ENCODE measurements around the gene RNF5.

DNA sequence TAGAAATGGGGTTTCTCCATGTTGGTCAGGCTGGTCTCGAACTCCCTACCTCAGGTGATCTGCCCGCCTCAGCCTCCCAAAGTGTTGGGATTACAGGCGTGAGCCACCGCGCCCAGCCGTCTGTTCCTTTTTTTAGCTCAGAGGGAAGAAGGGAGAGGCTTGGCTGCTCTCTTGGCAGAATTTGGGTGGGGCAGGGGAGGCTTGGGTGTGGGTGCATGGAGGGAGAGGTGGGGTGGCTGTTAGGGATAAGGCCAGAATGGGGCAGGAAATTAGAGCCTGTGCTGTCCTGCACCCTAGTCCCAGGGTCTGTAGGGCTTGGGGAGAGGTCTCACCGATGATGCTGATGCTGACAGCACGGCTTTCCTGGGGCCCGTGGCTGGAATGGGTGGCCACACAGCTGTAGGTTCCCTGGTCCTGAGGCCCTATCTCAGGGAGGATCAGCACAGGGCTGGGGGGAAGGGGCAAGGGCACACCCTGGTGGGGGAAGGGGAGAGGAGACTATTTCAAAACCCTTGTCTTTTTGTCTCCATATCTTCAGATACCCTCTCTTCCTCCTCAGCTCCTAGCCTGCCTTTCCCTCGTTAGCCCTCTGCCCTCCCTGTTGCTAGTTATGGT lies 3.8 kb downstream of the RNF5 start:
- TF ChIP-seq, protein P1, sequence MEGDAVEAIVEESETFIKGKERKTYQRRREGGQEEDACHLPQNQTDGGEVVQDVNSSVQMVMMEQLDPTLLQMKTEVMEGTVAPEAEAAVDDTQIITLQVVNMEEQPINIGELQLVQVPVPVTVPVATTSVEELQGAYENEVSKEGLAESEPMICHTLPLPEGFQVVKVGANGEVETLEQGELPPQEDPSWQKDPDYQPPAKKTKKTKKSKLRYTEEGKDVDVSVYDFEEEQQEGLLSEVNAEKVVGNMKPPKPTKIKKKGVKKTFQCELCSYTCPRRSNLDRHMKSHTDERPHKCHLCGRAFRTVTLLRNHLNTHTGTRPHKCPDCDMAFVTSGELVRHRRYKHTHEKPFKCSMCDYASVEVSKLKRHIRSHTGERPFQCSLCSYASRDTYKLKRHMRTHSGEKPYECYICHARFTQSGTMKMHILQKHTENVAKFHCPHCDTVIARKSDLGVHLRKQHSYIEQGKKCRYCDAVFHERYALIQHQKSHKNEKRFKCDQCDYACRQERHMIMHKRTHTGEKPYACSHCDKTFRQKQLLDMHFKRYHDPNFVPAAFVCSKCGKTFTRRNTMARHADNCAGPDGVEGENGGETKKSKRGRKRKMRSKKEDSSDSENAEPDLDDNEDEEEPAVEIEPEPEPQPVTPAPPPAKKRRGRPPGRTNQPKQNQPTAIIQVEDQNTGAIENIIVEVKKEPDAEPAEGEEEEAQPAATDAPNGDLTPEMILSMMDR (IDR thresholded peaks at IDR 0.05): no peak
- no peak for TF ChIP-seq POLR2A (IDR thresholded peaks at IDR 0.05)

All from testis (tissue), 2 donors.